Endometrium (tissue), 2 donors: ENCODE measurements around the gene MICU1.
A peak's percentile ranks its signal among the peaks of the same experiment; 100 is the strongest.
"Not testable (repeated sequence)": the region's sequence is repeated elsewhere in the genome, so short reads cannot be mapped to it uniquely, and the experiment has no call there.

Source experiments
- FAIRE-seq: peaks from 2 replicates; lab custom pipeline; 2012; peaks lifted over from hg19 to GRCh38; lab: Jason Lieb, UNC
- donor health status: control.
- donor health status: control.

MICU1 gene

GRCh38 chr10:72384982-72385381 is 240.9 kb downstream of the MICU1 start:
- FAIRE-seq, result not testable (repeated sequence)

DNA sequence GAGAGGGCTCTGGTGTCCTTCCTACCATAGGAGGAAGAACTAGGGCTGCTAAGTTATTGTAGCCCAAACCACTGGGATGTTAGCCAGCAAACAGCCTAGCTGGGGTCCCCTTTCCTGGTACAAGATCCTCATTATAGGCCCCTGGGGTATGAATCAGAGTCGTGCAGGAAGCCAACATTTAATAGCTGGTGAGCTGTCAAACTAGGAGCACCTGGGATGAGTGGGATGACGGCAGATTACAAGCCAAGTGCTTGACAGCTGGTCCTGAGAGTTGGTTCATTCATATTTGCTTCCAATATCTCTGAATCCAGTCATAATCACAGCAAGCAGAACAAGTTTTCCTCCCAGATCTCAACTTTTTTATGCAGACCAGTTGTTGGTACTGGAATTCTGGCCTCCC is 246.1 kb downstream of the MICU1 start:
- FAIRE-seq, result no peak

- no peak for FAIRE-seq
Observed at GRCh38 chr10:72379062-72379461, 246.8 kb downstream of the MICU1 start.

GRCh38 chr10:72375585-72375984 is 250.3 kb downstream of the MICU1 start:
- FAIRE-seq, result no peak

- no peak for FAIRE-seq
Observed at GRCh38 chr10:72375173-72375572, 250.7 kb downstream of the MICU1 start.

DNA sequence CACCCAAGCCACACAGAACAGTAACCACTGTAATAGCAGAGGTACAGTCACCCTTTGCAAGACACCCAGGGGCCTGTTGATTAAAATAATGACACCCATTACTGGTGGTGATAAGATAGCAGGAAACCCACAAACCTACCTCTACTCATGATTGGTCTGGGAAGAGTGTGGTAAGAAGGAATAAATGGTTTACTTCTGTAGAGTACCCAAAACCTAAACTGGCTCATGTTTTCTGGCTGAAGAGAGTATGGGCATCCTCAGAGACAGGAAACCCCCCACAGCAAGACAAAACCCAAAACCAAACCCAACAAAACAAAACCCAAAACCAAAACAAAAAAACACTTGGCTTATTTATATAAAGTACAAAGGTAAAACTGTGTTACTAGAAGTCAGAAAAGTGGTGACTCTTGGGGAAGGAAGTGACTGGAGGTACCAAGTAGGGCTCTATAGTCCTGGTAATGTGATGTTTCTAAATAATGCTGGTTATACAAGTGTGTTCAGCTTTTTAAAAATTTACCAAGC is 255.6 kb downstream of the MICU1 start:
- no peak for FAIRE-seq

GRCh38 chr10:72367301-72367960 is 258.4 kb downstream of the MICU1 start:
- FAIRE-seq, result no peak

DNA sequence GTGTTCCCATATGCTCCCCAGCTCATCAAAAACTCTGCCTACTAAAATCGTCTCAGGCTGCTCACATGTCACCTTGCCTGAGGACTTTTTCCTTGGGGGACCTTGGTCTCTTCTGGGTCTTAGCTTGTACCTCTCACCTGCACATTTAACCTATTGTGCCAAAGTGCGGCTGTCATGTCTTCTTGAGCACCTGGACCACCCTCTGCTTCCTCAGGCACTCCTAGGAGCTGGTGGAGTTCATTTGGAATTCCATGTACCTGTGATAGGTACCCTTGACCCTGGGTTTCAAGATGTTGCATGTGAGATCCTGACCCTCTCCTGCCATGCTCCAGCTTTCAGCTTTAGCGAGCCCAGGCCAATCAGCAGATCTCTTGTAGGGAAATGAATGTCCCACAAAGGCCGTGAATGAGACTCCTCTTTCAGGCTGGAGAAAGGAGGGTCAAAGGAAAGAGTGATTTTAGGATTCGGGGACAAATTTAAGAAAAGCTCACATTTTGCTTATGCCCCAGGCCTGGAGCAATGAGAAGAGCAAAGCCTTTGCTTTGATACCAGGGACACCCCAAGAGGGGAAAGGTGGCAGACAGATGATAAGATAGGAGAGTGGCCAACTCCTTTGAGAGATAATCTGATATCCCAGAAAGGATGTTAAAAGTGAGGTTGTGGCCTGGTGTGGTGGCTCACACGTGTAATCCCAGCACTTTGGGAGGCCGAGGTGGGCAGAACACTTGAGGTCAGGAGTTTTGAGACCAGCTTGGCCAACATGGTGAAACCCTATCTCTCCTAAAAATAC is 260.6 kb downstream of the MICU1 start:
- no peak for FAIRE-seq

- FAIRE-seq, result peak; percentile 77
Observed at GRCh38 chr10:72364239-72364777, 261.6 kb downstream of the MICU1 start.

- no peak for FAIRE-seq
Observed at GRCh38 chr10:72356987-72357386, 268.9 kb downstream of the MICU1 start.

- FAIRE-seq, result no peak
Observed at GRCh38 chr10:72356115-72356514, 269.8 kb downstream of the MICU1 start.

GRCh38 chr10:72355214-72355555 is 270.7 kb downstream of the MICU1 start:
- no peak for FAIRE-seq

- no peak for FAIRE-seq
Observed at GRCh38 chr10:72354356-72355213, 271.3 kb downstream of the MICU1 start, which contains the start of gene DNAJB12. DNAJB12 (minus strand) TSS chr10:72354919; CDS start chr10:72354897, 22 bp downstream.

GRCh38 chr10:72353965-72354355 is 271.9 kb downstream of the MICU1 start:
- no peak for FAIRE-seq

DNA sequence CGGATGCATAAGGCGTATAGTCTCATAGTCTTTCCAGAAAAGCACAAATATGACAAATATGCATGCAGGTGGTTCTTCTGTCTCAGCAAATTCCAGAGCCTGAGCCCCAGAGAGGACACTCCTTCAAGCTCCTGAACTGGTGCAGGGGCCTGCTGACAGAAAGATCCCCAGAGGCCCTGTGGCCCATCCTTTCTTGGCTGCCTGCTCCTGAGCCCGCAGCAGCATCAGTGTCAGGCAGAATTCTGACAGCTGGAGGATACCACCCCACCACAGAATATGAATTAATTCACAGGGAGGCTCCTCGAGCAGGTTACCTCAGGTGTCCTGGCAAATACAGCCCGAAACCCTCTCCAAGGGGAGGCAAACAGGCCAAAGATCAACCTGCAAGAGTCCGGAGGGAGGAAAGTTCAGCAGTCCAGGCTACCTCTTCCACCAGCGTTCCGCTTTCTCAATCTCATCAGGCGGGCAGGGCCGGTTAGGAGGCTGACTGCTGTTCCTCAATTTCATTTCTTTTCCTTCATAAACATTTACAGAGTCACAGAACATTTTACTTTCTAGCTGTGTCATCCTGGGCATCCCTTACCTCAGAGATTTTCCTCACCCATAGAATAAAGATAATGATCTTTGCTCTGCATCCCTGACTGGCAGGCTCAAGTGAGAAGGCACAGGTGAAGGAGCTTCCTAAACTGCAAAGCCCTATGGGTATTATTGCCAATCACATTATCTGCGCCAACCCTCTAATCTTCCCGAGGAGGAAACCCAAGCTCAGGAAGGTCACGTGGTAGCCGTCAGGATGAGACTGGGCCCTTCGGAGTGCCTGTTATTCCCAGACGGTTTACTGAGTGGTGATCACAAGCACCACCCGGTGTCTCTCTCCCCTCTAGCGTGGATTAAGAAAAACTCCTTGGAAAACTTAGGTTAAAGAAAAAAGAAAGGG is 272.6 kb downstream of the MICU1 start:
- FAIRE-seq, result no peak

DNA sequence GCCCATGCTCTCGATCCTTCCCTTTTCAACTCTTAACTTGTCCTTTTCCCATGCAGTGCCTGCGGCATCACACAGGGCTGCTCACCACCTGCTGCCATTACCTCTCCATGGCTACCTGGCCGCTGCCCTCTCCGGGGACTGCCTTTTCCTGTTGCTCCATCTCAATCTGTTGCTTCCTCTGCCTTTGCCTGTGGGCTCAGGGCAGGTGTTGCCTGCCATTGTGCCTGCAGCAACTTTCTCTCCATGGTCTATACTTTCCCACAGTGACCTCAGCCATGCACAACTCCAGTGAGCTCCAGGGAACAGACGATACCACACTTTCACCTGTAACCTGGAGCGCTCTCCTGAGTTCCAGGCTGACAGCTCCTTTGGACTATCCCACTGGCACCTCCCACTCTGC is 274.4 kb downstream of the MICU1 start:
- FAIRE-seq, result no peak

- no peak for FAIRE-seq
Observed at GRCh38 chr10:72349438-72349837, 276.4 kb downstream of the MICU1 start.

DNA sequence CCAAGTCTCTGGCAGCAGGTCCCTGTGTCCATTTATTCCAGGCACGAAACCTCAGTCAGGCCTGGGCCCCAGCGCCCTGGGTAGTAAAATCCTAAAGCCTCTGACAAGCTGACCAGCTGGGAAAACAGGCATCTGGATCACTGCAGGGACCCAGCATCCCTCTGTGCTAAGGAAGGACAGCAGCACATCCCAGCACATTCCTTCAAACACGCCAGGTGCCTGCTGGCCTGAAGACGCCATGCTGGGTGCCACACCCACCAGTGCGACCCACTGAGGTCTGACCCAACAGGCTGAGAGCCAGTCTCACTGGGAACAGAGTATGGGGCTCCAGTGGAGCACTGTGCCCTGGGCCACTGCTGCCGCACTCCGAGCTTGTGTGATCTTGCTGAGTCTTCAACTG is 277.6 kb downstream of the MICU1 start:
- no peak for FAIRE-seq

DNA sequence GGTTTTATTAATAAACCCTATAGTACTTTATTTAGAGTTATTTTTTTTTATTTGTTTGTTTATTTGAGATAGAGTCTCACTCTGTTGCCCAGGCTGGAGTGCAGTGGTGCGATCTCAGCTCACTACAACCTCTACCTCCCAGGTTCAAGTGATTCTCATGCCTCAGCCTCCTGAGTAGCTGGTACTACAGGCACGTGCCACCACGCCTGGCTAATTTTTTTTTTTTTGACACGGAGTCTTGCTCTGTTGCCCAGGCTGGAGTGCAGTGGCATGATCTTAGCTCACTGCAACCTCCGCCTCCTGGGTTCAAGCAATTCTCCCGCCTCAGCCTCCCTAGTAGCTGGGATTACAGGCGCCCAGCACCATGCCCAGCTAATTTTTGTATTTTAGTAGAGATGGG is 279.8 kb downstream of the MICU1 start:
- FAIRE-seq, result not testable (repeated sequence)

DNA sequence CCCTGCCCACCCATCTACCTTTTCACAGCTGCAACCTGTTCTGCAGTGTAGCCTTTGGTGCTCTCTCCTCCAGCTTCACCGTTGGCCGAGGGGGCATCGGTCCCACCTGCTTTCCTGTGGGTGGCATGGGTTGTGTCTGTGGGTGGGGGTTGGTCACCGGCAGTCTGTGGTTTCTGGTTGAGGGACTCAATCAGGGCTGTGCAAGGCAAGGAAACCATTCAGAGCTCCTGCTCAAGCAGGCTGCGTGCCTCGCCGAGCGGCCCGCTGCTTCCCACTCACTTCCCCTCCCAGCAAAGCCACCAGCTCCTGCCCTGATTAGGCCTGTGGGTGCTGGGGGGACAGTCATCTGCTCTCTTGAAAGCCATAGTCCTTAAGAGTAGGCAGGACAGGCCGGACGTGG is 280.9 kb downstream of the MICU1 start:
- no peak for FAIRE-seq

GRCh38 chr10:72342911-72343310 is 283.0 kb downstream of the MICU1 start:
- no peak for FAIRE-seq
